ENCODE results near the gene MAP6D1. TPM values are rescaled to one million over a fixed set of nuclear protein-coding genes. Genes with fewer than 3 reads are reported as not detected.

Gene MAP6D1
- total and polyA plus RNA-seq, 9 of the 15 experiments (the other 6 are each of a cell fraction or from before 2014, with no cell fraction given), result 0.16 to 1.5 (median 0.44) TPM; not detected in 3

DNA sequence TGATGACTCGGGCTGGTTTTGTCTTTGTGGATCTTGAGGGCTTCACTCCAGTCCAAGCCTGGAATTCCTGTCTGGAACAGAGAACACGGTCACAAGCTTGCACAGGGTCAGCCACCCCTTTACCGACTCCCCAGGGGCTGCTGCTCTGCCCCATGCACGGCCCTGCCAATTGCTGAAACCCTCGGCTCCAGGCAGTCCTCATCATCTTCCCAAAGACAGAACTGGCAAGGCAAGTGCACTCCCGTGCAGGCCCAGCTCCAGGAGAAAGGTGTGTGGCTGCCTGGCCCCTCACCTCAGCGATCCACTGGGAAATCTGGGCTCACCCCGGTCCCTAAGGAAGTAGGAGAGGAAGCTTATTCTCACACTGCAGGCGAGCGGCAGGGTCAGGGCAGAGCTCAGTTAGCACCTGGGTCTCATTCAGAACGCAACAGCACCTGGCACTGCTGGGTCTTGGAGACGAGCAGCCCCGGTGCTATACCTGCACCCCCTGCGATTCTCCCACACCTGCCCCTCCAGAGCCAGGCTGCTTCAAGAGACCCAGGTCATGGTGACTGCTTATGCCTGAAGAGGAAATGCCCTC is 7.2 kb downstream of the MAP6D1 start:
- CTCF ChIA-PET (ENCODE audit: low intra/inter-chr PET ratio), result no interaction called here
- no peak overlapping the region for H3K4me2 ChIP-seq (ENCODE audit: insufficient read depth, low read length)
- H3K9me3 ChIP-seq (replicated peaks; ENCODE audit: control insufficient read depth, insufficient read depth, low read depth, low read length), result no peaks in the 10 kb centered on the region
- WGBS (ENCODE audit: insufficient coverage, low coverage, missing lambda C conversion rate), result 66% methylated on average over 13 of the region's 14 CpGs
- POLR2A ChIA-PET, result no interaction called here
- H3K27ac ChIP-seq (ENCODE audit: extremely low read depth, low read depth, low read length), result no peak overlapping the region
- no peaks in the 10 kb centered on the region for H3K27me3 ChIP-seq (ENCODE audit: control insufficient read depth in 2 of 2, insufficient read depth in 2 of 2, low read length in 2 of 2)
- in situ Hi-C loops (cut with MboI) (no loop called here), intact Hi-C loops (cut with micrococcal nuclease) (no loop called here)
- TF ChIP-seq, protein P1, sequence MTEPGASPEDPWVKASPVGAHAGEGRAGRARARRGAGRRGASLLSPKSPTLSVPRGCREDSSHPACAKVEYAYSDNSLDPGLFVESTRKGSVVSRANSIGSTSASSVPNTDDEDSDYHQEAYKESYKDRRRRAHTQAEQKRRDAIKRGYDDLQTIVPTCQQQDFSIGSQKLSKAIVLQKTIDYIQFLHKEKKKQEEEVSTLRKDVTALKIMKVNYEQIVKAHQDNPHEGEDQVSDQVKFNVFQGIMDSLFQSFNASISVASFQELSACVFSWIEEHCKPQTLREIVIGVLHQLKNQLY (CRISPR knock-in tag; conservative IDR thresholded peaks at IDR 0.05), result no peak
- H3K4me3 ChIP-seq, result no peak overlapping the region
- no peak overlapping the region for H2AFZ ChIP-seq (ENCODE audit: low read depth, low read length)
- peaks cover 0 to 4% of the 10 kb centered on the region in 2 experiments; a peak in 2 of 5 replicates for H3K4me1 ChIP-seq (replicated peaks in 1 of 2; ENCODE audit: control insufficient read depth in 2 of 2, insufficient read depth in 2 of 2, low read length in 2 of 2)
- no peaks in the 10 kb centered on the region for H3K36me3 ChIP-seq (ENCODE audit: control insufficient read depth, insufficient read depth, low read length)
- ATAC-seq (no peak), FAIRE-seq (no peak), DNase-seq (ENCODE audit: extremely low read depth in 1 of 4, low spot score in 3 of 4) (no peak)
- 0 out of 4 replicates have a peak overlapping the region, but pooled peaks of 1 of the 2 experiments have one; percentile 32 for H3K9ac ChIP-seq (ENCODE audit: insufficient read depth in 1 of 2, low read depth in 2 of 2, low read length in 2 of 2)
- no TSS peak for BruUV-seq (replicated peaks)
- H4K20me1 ChIP-seq (replicated peaks; ENCODE audit: control insufficient read depth, insufficient read depth, low read length), result no peaks in the 10 kb centered on the region
- H3K79me2 ChIP-seq (ENCODE audit: control insufficient read depth, insufficient read depth, low read length), result no peaks in the 10 kb centered on the region
- H3K9me1 ChIP-seq (ENCODE audit: control insufficient read depth, insufficient read depth, low read length), result peaks cover 5% of the 10 kb centered on the region

DNA sequence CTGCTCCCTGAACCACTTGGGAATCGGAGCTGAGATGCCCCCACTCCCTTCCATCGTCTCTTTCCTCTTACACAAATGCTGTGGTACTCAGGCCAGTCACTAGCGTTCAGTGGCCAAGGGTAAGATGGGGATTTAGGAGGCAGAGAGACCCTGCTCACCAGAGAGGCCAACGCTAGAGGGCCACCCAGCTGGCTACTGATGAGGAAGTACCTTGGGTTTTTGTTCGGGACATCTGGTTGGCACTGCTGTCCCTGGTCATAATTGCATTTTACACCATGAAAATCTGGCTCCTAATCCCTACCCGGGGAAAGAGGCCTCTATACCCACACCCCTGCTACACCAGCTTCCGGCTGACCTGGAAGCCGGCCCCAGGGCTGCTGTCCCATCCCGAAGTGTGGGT is 7.7 kb downstream of the MAP6D1 start:
- Histone ChIP-seq H3K4me1 (replicated peaks in 1 of 2; ENCODE audit: control insufficient read depth in 2 of 2, insufficient read depth in 2 of 2, low read length in 2 of 2) (peaks cover 0 to 4% of the 10 kb centered on the region in 2 experiments; a peak in 2 of 5 replicates), H3K9ac (ENCODE audit: insufficient read depth in 1 of 2, low read depth in 2 of 2, low read length in 2 of 2) (0 out of 4 replicates have a peak overlapping the region, but pooled peaks of 1 of the 2 experiments have one; percentile 32), H3K9me3 (replicated peaks; ENCODE audit: control insufficient read depth, insufficient read depth, low read depth, low read length) (no peaks in the 10 kb centered on the region), H3K27ac (ENCODE audit: extremely low read depth, low read depth, low read length) (no peak overlapping the region), H2AFZ (ENCODE audit: low read depth, low read length) (no peak overlapping the region), H3K79me2 (ENCODE audit: control insufficient read depth, insufficient read depth, low read length) (no peaks in the 10 kb centered on the region), H3K4me3 (no peak overlapping the region), H3K9me1 (ENCODE audit: control insufficient read depth, insufficient read depth, low read length) (peaks cover 5% of the 10 kb centered on the region), H3K36me3 (ENCODE audit: control insufficient read depth, insufficient read depth, low read length) (no peaks in the 10 kb centered on the region), H3K4me2 (ENCODE audit: insufficient read depth, low read length) (no peak overlapping the region), H3K27me3 (ENCODE audit: control insufficient read depth in 2 of 2, insufficient read depth in 2 of 2, low read length in 2 of 2) (no peaks in the 10 kb centered on the region), H4K20me1 (replicated peaks; ENCODE audit: control insufficient read depth, insufficient read depth, low read length) (no peaks in the 10 kb centered on the region)
- WGBS (ENCODE audit: insufficient coverage, low coverage, missing lambda C conversion rate), result 58% methylated on average over 9 of the region's 9 CpGs
- ChIA-PET POLR2A (no interaction called here), CTCF (ENCODE audit: low intra/inter-chr PET ratio) (no interaction called here)
- no peak for TF ChIP-seq ZNF444 (CRISPR knock-in tag; IDR thresholded peaks at IDR 0.05)
- TF ChIP-seq NFXL1 (CRISPR knock-in tag; IDR thresholded peaks at IDR 0.05), result no peak
- TF ChIP-seq NONO (IDR thresholded peaks at IDR 0.05; ENCODE audit: low read depth in 2 of 2, low read length in 1 of 2), result no peak
- no peak for TF ChIP-seq BCOR (IDR thresholded peaks at IDR 0.05)
- intact Hi-C loops (cut with micrococcal nuclease) (no loop called here), in situ Hi-C loops (cut with MboI) (no loop called here)
- DNase-seq (ENCODE audit: extremely low read depth in 1 of 4, low spot score in 3 of 4) (no peak), FAIRE-seq (no peak), ATAC-seq (no peak)
- BruUV-seq (replicated peaks), result no TSS peak
